Measurements from ENCODE around the gene APBA2.
A peak's percentile ranks its signal among the peaks of the same experiment; 100 is the strongest.

Gene APBA2

GRCh38 chr15:28953573-28954195, 67.9 kb downstream of the APBA2 start (continued):
- TF ChIP-seq ZNF433 (tag by site-specific recombination; IDR thresholded peaks at IDR 0.05; ENCODE audit: low read depth) (no peak), HIC1 (tag by site-specific recombination; IDR thresholded peaks at IDR 0.05) (no peak), ZNF2 (tag by site-specific recombination; IDR thresholded peaks at IDR 0.05) (no peak), ZNF121 (tag by site-specific recombination; IDR thresholded peaks at IDR 0.05) (no peak), ZNF266 (tag by site-specific recombination; IDR thresholded peaks at IDR 0.05; ENCODE audit: low read depth) (no peak)

- TF ChIP-seq ZNF26 (tag by site-specific recombination; IDR thresholded peaks at IDR 0.05): no peak
- no peak for TF ChIP-seq BCL11B (tag by site-specific recombination; IDR thresholded peaks at IDR 0.05; ENCODE audit: low read depth)
- no peak for TF ChIP-seq ZFP69B (tag by site-specific recombination; IDR thresholded peaks at IDR 0.05)
- no peak for TF ChIP-seq ZNF580 (tag by site-specific recombination; IDR thresholded peaks at IDR 0.05)
- no peak for TF ChIP-seq ZNF645 (tag by site-specific recombination; IDR thresholded peaks at IDR 0.05)
- TF ChIP-seq ZNF416 (tag by site-specific recombination; IDR thresholded peaks at IDR 0.05): no peak
- no peak for TF ChIP-seq SALL2 (tag by site-specific recombination; IDR thresholded peaks at IDR 0.05; ENCODE audit: borderline replicate concordance)
- no peak for TF ChIP-seq ZNF664 (tag by site-specific recombination; IDR thresholded peaks at IDR 0.05)
- no peak for TF ChIP-seq ZNF777 (tag by site-specific recombination; IDR thresholded peaks at IDR 0.05; ENCODE audit: borderline replicate concordance)
- TF ChIP-seq ZBTB11 (tag by site-specific recombination; conservative IDR thresholded peaks at IDR 0.05; ENCODE audit: low read depth): no peak
- no peak for TF ChIP-seq ZNF560 (tag by site-specific recombination; IDR thresholded peaks at IDR 0.05; ENCODE audit: borderline replicate concordance)
- no peak for TF ChIP-seq KLF8 (tag by site-specific recombination; IDR thresholded peaks at IDR 0.05)
- TF ChIP-seq ZNF558 (tag by site-specific recombination; IDR thresholded peaks at IDR 0.05): no peak
- no peak for TF ChIP-seq HOXC10 (CRISPR knock-in tag; IDR thresholded peaks at IDR 0.05)
- no peak for TF ChIP-seq PRDM1 (tag by site-specific recombination; IDR thresholded peaks at IDR 0.05)
- no peak for TF ChIP-seq ZNF600 (tag by site-specific recombination; IDR thresholded peaks at IDR 0.05)
- TF ChIP-seq ZNF335 (tag by site-specific recombination; conservative IDR thresholded peaks at IDR 0.05): no peak
- Histone ChIP-seq H3K9me3 (ENCODE audit: control insufficient read depth, insufficient read depth, low read depth, low read length) (no peaks in the 10 kb centered on the region), H3K27ac (ENCODE audit: extremely low read depth, low read depth, low read length) (peak overlapping the region; percentile 28; the same call in 1 of the 2 replicates), H3K4me1 (ENCODE audit: control insufficient read depth, insufficient read depth, low read length) (peaks cover 6% of the 10 kb centered on the region), H3K36me3 (ENCODE audit: control insufficient read depth in 2 of 2, insufficient read depth in 1 of 2, low read length in 2 of 2) (no peaks in the 10 kb centered on the region), H3K4me3 (ENCODE audit: low read depth, low read length) (no peak overlapping the region)
- ChIA-PET POLR2A (no interaction called here), CTCF (interaction anchor here (0.5 to 2.2 kb wide), 3 partner anchors 19 to 33 kb away, joined by 3 to 7 read pairs (median 4); no protein-coding TSS in a partner anchor)
Observed at GRCh38 chr15:28954466-28955159, 68.8 kb downstream of the APBA2 start.
